NCI-H345 treated with DMSO at 0.1 percent for 48 hours (cell line): ENCODE data around the gene SENP5.
"Not testable (repeated sequence)": the region's sequence is repeated elsewhere in the genome, so short reads cannot be mapped to it uniquely, and the experiment has no call there.

Source experiments
- DNase-seq: peaks from one replicate; lab custom pipeline; 2025; ENCODE audit not compliant: unreplicated experiment; lab: John Stamatoyannopoulos, UW

Gene SENP5

GRCh38 chr3:196867507-196868296 lies at the start of gene SENP5:
TSS of gene SENP5 (plus strand) at chr3:196867920. CDS start at chr3:196885182, 17,262 bp downstream.
- DNase-seq = peak; percentile 85

DNA sequence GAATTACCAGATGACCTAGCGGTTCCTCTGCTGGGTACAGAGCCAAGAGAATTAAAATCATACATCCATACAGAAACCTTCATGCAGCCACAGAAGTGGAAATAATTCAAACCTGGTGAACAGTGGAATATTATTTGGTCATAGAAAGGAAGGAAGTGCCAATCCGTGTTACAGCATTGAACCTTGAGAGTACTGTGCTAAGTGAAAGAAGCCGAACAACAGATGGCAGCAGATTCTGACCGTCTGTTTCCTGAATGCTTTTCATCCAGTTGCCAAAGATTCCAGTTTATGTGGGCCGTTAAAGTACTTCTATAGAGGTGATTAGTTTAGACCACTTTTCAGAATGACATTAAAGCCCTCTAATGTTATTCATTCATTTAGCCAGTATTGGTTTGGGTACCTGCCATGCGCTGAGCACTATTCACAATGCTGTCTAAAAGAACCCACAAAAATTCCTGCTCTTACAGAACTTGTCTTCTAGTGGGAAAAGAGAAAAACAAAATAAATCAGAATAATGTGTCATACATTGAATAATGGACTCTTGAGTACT lies 45.8 kb upstream of the SENP5 start:
- DNase-seq = no peak

DNA sequence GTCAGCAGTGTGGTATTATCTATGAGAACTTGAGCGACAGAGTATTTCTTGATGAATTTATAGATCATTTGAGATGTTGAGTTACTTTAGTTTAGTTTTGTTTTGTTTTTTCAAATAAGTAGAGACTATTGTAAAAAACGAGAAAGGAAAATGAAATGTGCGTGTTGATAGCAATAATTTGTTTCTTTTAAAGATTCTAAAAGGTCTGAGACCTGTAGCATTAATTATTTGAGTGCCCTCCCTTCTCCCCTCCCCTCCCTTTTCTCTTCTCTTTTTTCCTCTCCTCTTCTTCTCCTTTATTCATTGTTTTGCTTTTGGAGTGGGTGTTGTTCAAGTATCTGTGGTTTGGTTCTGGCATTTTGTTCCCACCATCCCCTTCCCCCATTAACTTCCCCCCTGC lies 38.1 kb upstream of the SENP5 start:
- not testable (repeated sequence) for DNase-seq

DNA sequence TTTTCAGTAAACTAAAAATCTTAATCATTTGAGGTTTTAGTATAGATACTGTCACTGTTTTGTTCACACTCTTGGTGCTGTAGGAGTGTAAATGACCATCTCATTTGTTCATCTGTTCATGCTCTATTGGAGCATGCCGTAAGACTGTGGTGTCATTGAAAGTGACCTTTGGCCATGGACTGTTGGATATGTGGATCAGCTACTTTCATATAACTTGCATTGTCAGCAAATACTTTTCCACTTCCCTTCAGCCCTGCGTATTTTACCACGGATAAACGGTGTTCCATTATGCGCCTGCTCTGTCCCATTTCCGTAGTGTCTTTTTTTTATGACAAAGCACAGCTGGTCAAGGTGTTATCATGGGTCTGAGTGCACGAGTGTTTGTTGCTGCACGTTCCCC lies 32.6 kb upstream of the SENP5 start:
- no peak for DNase-seq

DNA sequence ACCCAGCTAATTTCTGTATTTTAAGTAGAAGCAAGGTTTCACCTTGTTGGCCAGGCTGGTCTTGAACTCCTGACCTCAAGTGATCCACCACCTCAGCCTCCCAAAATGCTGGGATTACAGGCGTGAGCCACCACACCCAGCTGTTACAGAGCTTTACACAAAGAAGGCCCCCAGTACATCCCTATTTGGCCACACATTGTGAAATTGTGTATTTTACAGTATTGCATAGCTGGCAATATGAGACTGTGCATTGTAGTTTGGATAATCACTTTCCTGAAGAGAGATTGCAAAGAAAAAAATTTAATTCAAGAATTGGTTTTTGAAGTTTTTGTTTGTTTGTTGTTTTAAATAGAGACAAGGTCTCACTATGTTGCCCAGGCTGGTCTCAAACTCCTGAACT lies 31.1 kb upstream of the SENP5 start:
- DNase-seq = not testable (repeated sequence)

DNA sequence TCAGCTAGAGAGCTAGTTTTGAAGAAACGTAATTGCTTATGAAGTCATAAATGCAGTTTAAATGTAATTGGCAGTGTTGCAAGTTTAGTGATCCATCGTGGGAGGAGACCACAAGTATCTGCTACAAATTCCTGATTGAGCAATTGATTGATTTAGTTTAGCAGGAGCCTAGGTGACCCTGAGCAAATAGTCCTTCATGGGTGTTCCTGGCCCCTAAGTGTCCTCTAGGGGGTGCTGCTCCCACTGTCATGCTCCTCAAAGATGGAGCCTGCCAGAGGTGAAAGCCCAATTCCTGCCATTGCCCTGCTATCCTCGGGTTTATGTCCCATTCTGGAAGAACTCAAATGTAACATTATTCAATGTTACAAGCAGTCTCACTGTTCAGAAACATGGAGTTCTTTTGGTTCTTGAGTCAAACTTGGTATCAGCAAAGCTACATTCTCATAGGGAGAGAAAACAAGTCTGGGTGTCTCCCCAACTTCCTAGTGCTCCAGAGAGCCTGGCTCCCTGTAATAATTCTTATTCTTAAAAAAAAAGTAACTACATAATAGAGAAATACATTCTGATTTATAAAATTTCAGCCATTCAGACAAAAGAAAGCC lies 29.8 kb upstream of the SENP5 start:
- peak; percentile 27 for DNase-seq

GRCh38 chr3:196839351-196839750 lies 28.4 kb upstream of the SENP5 start:
- not testable (repeated sequence) for DNase-seq

- no peak for DNase-seq
Observed at GRCh38 chr3:196842567-196843434, 24.9 kb upstream of the SENP5 start.

DNA sequence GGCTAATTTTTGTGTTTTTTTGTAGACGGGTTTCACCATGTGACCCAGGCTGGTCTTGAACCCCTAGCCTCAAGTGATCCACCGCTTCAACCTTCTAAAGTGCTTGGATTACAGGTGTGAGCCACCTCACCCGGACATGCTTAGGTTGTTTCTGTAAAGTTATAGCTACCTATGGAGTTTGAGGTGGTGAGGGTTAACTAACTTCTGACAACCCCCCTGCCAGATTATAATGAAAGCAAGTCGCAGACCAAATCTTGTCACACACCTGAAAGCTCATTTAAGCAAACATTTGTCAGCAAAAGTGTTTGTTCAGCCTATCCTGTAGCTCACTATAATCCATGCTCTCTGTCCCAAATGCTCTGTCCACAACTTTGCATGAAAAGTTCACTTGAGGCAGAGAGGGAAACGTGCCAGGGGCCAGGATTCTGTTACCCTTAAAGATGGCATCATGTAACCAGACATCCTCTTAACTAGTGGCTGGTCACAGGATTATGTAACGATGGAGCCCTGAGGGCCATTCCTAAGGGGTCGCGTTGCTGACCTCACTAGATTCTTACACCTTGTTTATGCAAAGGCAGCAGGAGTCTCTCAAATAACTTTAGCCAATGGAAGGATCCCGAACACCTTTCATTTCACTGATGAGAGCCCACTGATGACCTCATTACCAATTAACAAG lies 24.1 kb upstream of the SENP5 start:
- no peak for DNase-seq

GRCh38 chr3:196844235-196845219 lies 23.2 kb upstream of the SENP5 start:
- DNase-seq = not testable (repeated sequence)

- not testable (repeated sequence) for DNase-seq
Observed at GRCh38 chr3:196848375-196848774, 19.3 kb upstream of the SENP5 start.

- no peak for DNase-seq
Observed at GRCh38 chr3:196849180-196849741, 18.5 kb upstream of the SENP5 start.

GRCh38 chr3:196863000-196863399 lies 4.7 kb upstream of the SENP5 start:
- DNase-seq = not testable (repeated sequence)

- no peak for DNase-seq
Observed at GRCh38 chr3:196867155-196867506, 589 bp upstream of the SENP5 start.

DNA sequence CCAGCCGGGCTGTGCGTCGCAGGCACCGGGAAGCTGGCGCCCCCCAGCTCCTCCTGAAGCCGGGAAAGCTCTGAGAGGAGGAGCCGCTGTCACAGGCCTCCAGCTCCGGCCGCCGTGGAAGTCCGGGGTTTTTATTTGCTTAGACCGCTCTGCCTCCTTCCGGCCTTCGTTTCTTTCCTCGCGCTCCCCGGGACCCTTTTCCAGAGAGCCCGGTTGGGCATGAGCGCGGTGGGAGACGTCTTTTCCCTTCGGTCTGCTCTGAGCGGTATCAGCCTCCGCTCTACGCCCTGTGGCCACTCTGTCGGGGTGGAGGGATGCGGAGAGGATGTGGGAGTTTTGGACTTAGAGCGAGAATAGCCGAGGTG lies 559 bp downstream of the SENP5 start:
- no peak for DNase-seq

GRCh38 chr3:196872316-196872715 lies 4.6 kb downstream of the SENP5 start:
- no peak for DNase-seq

GRCh38 chr3:196874511-196875094 lies 6.9 kb downstream of the SENP5 start:
- not testable (repeated sequence) for DNase-seq

DNA sequence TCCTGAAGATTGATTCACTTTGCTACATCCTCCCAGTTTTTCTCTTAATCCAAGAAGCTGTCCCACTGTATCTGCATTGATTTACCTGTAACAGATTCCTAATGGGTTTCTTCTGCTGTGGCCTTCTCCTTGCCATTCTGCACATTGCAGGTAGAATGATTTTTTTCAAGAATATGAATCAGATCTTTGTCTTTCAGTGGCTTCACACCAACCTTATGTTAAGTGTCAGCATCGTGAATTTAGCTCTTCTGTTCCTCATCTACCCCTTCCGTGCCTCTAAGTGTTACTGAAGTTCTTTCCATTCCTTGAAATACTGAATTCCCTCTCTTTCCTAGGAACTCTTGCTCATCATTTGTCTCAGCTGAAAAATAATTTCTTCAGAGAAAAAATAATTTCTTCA lies 7.5 kb downstream of the SENP5 start:
- DNase-seq = no peak

DNA sequence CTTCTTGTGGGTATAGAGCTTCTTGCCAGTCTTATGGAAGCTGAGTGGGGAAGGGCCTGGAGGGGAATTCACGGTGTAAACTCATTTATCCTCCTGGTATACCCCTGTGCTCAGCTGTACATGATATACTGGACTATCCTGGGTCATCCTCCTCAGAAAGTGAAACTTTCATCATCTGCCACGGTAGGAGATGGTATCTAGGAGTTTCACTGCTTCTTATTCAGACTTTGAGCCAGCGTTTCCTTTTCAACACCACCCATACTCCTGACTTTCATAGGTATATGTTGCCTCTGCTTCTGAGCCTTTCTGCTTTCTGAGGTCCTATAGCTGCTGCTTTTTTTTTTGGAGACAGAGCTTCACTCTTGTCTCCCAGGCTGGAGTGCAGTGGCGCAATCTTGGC lies 15.6 kb downstream of the SENP5 start:
- no peak for DNase-seq
